ENCODE results near the gene SVIL. TPM values are rescaled to one million over a fixed set of nuclear protein-coding genes. Genes with fewer than 3 reads are reported as not detected.

The SVIL gene
- total and polyA plus RNA-seq, 2 of the 13 experiments (the other 11 are each of a cell fraction or from before 2014, with no cell fraction given) = 3.9 to 12.1 TPM

DNA sequence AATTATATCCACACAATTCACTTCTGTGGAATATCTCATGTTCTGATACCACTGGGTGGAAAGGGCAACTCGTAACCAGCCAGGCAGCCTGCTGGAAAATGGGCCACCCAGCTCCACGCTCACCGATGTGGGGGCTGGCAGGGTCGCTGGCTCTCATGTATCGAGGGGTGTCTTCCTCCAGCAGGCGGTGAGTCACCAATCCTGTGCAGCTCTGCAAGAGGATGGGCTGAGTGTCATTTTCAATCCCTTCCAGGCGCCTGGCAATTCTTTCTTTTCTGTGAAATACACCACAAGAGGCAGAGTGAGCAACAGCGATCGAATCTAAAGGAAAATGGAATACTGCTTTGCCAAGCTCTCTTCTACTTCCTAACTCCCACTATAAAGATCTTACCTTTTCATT lies 80.1 kb downstream of the SVIL start:
- no peaks in the 10 kb centered on the region for H3K9me3 ChIP-seq (ENCODE audit: low read length)
- CTCF ChIA-PET (ENCODE audit: low intra/inter-chr PET ratio, low total read pairs) = no interaction called here
- WGBS (ENCODE audit: low lambda C conversion rate) = 96% methylated on average over 9 of the region's 9 CpGs
- no peaks in the 10 kb centered on the region for H4K20me1 ChIP-seq (ENCODE audit: insufficient read depth, low read length)
- ATAC-seq = no peak
- no peak overlapping the region for H3K27ac ChIP-seq (ENCODE audit: extremely low read length, insufficient read depth, low read length)
- DNase-seq (ENCODE audit: low spot score) = no peak
- no peak overlapping the region for H3K4me3 ChIP-seq (replicated peaks in 1 of 3; ENCODE audit: insufficient read depth in 1 of 3, low read depth in 2 of 3, low read length in 3 of 3)
- no peak overlapping the region for H2AFZ ChIP-seq (ENCODE audit: low read length)
- peaks cover 11 to 27% of the 10 kb centered on the region in 2 experiments; a peak in 4 of 5 replicates for H3K36me3 ChIP-seq (replicated peaks in 1 of 2; ENCODE audit: control insufficient read depth in 1 of 2, insufficient read depth in 2 of 2, low read length in 2 of 2)
- no peak overlapping the region for H3K4me2 ChIP-seq (ENCODE audit: low read depth, low read length)
- BruUV-seq (replicated peaks) = no TSS peak
- H3K79me2 ChIP-seq (ENCODE audit: insufficient read depth, low read length) = no peaks in the 10 kb centered on the region
- intact Hi-C loops (cut with micrococcal nuclease; ENCODE audit: unreplicated experiment) (no loop called here), in situ Hi-C loops (cut with HindIII; ENCODE audit: extremely low pct_ligation_motif_present, low pct_unique_long_range_greater_than_20kb) (no loop called here)
- POLR2A ChIA-PET = no interaction called here
- H3K9ac ChIP-seq (ENCODE audit: insufficient read depth, low read depth, low read length) = no peak overlapping the region
- no peaks in the 10 kb centered on the region for H3K4me1 ChIP-seq (ENCODE audit: insufficient read depth, low read length)
- H3K27me3 ChIP-seq (ENCODE audit: control insufficient read depth in 1 of 2, insufficient read depth in 2 of 2, low read length in 2 of 2) = no peaks in the 10 kb centered on the region
- no peak for FAIRE-seq
- TF ChIP-seq ZNF556 (CRISPR knock-in tag; IDR thresholded peaks at IDR 0.05; ENCODE audit: borderline replicate concordance) (no peak), FOSL2 (CRISPR knock-in tag; IDR thresholded peaks at IDR 0.05) (no peak), ZFP36L1 (CRISPR knock-in tag; IDR thresholded peaks at IDR 0.05) (no peak)
- TF ChIP-seq, protein P1, sequence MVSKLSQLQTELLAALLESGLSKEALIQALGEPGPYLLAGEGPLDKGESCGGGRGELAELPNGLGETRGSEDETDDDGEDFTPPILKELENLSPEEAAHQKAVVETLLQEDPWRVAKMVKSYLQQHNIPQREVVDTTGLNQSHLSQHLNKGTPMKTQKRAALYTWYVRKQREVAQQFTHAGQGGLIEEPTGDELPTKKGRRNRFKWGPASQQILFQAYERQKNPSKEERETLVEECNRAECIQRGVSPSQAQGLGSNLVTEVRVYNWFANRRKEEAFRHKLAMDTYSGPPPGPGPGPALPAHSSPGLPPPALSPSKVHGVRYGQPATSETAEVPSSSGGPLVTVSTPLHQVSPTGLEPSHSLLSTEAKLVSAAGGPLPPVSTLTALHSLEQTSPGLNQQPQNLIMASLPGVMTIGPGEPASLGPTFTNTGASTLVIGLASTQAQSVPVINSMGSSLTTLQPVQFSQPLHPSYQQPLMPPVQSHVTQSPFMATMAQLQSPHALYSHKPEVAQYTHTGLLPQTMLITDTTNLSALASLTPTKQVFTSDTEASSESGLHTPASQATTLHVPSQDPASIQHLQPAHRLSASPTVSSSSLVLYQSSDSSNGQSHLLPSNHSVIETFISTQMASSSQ (IDR thresholded peaks at IDR 0.05; ENCODE audit: low read depth) = no peak
- TF ChIP-seq, protein P1 (CRISPR knock-in tag; IDR thresholded peaks at IDR 0.05; ENCODE audit: borderline replicate concordance) = no peak
- TF ChIP-seq, protein P2, sequence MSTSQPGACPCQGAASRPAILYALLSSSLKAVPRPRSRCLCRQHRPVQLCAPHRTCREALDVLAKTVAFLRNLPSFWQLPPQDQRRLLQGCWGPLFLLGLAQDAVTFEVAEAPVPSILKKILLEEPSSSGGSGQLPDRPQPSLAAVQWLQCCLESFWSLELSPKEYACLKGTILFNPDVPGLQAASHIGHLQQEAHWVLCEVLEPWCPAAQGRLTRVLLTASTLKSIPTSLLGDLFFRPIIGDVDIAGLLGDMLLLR (CRISPR knock-in tag; IDR thresholded peaks at IDR 0.05) = no peak
- TF ChIP-seq, protein P3, sequence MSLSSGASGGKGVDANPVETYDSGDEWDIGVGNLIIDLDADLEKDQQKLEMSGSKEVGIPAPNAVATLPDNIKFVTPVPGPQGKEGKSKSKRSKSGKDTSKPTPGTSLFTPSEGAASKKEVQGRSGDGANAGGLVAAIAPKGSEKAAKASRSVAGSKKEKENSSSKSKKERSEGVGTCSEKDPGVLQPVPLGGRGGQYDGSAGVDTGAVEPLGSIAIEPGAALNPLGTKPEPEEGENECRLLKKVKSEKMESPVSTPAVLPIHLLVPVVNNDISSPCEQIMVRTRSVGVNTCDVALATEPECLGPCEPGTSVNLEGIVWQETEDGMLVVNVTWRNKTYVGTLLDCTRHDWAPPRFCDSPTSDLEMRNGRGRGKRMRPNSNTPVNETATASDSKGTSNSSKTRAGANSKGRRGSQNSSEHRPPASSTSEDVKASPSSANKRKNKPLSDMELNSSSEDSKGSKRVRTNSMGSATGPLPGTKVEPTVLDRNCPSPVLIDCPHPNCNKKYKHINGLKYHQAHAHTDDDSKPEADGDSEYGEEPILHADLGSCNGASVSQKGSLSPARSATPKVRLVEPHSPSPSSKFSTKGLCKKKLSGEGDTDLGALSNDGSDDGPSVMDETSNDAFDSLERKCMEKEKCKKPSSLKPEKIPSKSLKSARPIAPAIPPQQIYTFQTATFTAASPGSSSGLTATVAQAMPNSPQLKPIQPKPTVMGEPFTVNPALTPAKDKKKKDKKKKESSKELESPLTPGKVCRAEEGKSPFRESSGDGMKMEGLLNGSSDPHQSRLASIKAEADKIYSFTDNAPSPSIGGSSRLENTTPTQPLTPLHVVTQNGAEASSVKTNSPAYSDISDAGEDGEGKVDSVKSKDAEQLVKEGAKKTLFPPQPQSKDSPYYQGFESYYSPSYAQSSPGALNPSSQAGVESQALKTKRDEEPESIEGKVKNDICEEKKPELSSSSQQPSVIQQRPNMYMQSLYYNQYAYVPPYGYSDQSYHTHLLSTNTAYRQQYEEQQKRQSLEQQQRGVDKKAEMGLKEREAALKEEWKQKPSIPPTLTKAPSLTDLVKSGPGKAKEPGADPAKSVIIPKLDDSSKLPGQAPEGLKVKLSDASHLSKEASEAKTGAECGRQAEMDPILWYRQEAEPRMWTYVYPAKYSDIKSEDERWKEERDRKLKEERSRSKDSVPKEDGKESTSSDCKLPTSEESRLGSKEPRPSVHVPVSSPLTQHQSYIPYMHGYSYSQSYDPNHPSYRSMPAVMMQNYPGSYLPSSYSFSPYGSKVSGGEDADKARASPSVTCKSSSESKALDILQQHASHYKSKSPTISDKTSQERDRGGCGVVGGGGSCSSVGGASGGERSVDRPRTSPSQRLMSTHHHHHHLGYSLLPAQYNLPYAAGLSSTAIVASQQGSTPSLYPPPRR (CRISPR knock-in tag; IDR thresholded peaks at IDR 0.05; ENCODE audit: borderline replicate concordance) = no peak
- TF ChIP-seq, protein P4, sequence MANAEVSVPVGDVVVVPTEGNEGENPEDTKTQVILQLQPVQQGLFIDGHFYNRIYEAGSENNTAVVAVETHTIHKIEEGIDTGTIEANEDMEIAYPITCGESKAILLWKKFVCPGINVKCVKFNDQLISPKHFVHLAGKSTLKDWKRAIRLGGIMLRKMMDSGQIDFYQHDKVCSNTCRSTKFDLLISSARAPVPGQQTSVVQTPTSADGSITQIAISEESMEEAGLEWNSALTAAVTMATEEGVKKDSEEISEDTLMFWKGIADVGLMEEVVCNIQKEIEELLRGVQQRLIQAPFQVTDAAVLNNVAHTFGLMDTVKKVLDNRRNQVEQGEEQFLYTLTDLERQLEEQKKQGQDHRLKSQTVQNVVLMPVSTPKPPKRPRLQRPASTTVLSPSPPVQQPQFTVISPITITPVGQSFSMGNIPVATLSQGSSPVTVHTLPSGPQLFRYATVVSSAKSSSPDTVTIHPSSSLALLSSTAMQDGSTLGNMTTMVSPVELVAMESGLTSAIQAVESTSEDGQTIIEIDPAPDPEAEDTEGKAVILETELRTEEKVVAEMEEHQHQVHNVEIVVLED (CRISPR knock-in tag; IDR thresholded peaks at IDR 0.05; ENCODE audit: borderline replicate concordance) = no peak
- TF ChIP-seq, protein P5, sequence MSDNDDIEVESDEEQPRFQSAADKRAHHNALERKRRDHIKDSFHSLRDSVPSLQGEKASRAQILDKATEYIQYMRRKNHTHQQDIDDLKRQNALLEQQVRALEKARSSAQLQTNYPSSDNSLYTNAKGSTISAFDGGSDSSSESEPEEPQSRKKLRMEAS (IDR thresholded peaks at IDR 0.05) = no peak
- TF ChIP-seq, protein P6, sequence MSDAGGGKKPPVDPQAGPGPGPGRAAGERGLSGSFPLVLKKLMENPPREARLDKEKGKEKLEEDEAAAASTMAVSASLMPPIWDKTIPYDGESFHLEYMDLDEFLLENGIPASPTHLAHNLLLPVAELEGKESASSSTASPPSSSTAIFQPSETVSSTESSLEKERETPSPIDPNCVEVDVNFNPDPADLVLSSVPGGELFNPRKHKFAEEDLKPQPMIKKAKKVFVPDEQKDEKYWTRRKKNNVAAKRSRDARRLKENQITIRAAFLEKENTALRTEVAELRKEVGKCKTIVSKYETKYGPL (CRISPR knock-in tag; IDR thresholded peaks at IDR 0.05) = no peak
